ENCODE data around the gene RANBP3L. TPM values are rescaled to one million over a fixed set of nuclear protein-coding genes. Genes with fewer than 3 reads are reported as not detected.

The RANBP3L gene
- polyA plus RNA-seq, 1 donor from 2014 or later = 2.5 TPM

- Histone ChIP-seq H3K27ac (ENCODE audit: low read length) (no peak overlapping the region), H3K4me3 (ENCODE audit: low read length) (no peak overlapping the region), H3K36me3 (ENCODE audit: insufficient read depth, low read length) (no peaks in the 10 kb centered on the region), H3K9ac (ENCODE audit: low read length) (no peak overlapping the region), H3K79me2 (replicated peaks; ENCODE audit: insufficient read depth, low read length) (no peaks in the 10 kb centered on the region), H3F3A (ENCODE audit: insufficient read depth, low read length, poor library complexity, severe bottlenecking) (no peaks in the 10 kb centered on the region), H3K9me2 (ENCODE audit: insufficient read depth, low read length) (no peaks in the 10 kb centered on the region), H3K27me3 (ENCODE audit: insufficient read depth, low read depth, low read length) (no peaks in the 10 kb centered on the region), H4K20me1 (ENCODE audit: insufficient read depth) (no peaks in the 10 kb centered on the region), H3K4me2 (ENCODE audit: low read length) (no peak overlapping the region), H3K9me3 (ENCODE audit: low read length) (no peaks in the 10 kb centered on the region), H2AFZ (ENCODE audit: low read depth, low read length) (no peak overlapping the region)
- TF ChIP-seq POLR2AphosphoS5 (IDR thresholded peaks at IDR 0.05) (no peak), EP300 (conservative IDR thresholded peaks at IDR 0.05; ENCODE audit: poor library complexity, severe bottlenecking) (no peak), EZH2 (IDR thresholded peaks at IDR 0.05; ENCODE audit: borderline replicate concordance, insufficient read depth, low read length, poor library complexity, severe bottlenecking) (no peak), RAD21 (conservative IDR thresholded peaks at IDR 0.05) (no peak), CTCF (IDR thresholded peaks at IDR 0.05; ENCODE audit: poor library complexity, severe bottlenecking) (no peak), TAF1 (IDR thresholded peaks at IDR 0.05; ENCODE audit: low read depth) (no peak), MXI1 (conservative IDR thresholded peaks at IDR 0.05; ENCODE audit: poor library complexity, severe bottlenecking) (no peak), SMC3 (conservative IDR thresholded peaks at IDR 0.05; ENCODE audit: poor library complexity) (no peak), REST (IDR thresholded peaks at IDR 0.05; ENCODE audit: borderline replicate concordance) (no peak)
Observed at GRCh38 chr5:36270876-36271575, 30.7 kb downstream of the RANBP3L start.

GRCh38 chr5:36270175-36270574 lies 31.5 kb downstream of the RANBP3L start:
- Histone ChIP-seq H3K9ac (ENCODE audit: low read length) (no peak overlapping the region), H3K36me3 (ENCODE audit: insufficient read depth, low read length) (no peaks in the 10 kb centered on the region), H3K27me3 (ENCODE audit: insufficient read depth, low read depth, low read length) (no peaks in the 10 kb centered on the region), H3F3A (ENCODE audit: insufficient read depth, low read length, poor library complexity, severe bottlenecking) (no peaks in the 10 kb centered on the region), H3K9me3 (ENCODE audit: low read length) (no peaks in the 10 kb centered on the region), H3K79me2 (replicated peaks; ENCODE audit: insufficient read depth, low read length) (no peaks in the 10 kb centered on the region), H4K20me1 (ENCODE audit: insufficient read depth) (no peaks in the 10 kb centered on the region), H3K4me2 (ENCODE audit: low read length) (no peak overlapping the region), H2AFZ (ENCODE audit: low read depth, low read length) (no peak overlapping the region), H3K27ac (ENCODE audit: low read length) (no peak overlapping the region), H3K4me3 (ENCODE audit: low read length) (no peak overlapping the region), H3K9me2 (ENCODE audit: insufficient read depth, low read length) (no peaks in the 10 kb centered on the region)
- TF ChIP-seq EP300 (conservative IDR thresholded peaks at IDR 0.05; ENCODE audit: poor library complexity, severe bottlenecking) (no peak), SMC3 (conservative IDR thresholded peaks at IDR 0.05; ENCODE audit: poor library complexity) (no peak), POLR2AphosphoS5 (IDR thresholded peaks at IDR 0.05) (no peak)
